ENCODE results near the gene GPR33. TPM values are rescaled to one million over a fixed set of nuclear protein-coding genes. Genes with fewer than 3 reads are reported as not detected.
"Not testable (repeated sequence)": the region's sequence is repeated elsewhere in the genome, so short reads cannot be mapped to it uniquely, and the experiment has no call there.

The GPR33 gene
- total RNA-seq, 3 donors from 2014 or later: not detected

DNA sequence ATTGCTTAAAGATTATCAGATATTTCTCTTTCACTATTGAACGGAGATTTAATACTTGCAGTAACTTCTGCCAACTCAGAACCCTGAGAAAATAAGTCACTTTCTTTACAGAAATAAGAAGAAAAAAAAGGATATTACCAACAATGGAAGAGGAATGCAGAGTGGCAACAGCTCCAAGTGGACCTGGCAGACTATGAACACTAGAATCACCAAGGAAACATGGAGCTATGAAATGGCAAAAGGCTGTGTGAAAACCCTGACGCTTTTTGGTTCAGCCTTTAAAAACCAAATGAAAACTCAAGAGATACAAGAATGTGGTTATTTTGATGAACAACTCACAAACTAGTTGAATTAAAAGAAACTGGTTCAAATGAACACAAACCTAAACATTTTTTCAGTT lies 48.3 kb downstream of the GPR33 start:
- Histone ChIP-seq H3K27ac (no peak overlapping the region), H3K36me3 (no peaks in the 10 kb centered on the region), H3K27me3 (no peaks in the 10 kb centered on the region), H3K9me3 (no peaks in the 10 kb centered on the region), H3K4me3 (no peak overlapping the region), H3K4me1 (no peaks in the 10 kb centered on the region)
- DNase-seq (ENCODE audit: low spot score in 2 of 2): no peak
- intact Hi-C loops (cut with DNase I; ENCODE audit: low total_unique reads): no loop called here
- TF ChIP-seq POLR2A (IDR thresholded peaks at IDR 0.05): no peak
- no peak for TF ChIP-seq POLR2AphosphoS5 (IDR thresholded peaks at IDR 0.05)
- TF ChIP-seq, protein P1, sequence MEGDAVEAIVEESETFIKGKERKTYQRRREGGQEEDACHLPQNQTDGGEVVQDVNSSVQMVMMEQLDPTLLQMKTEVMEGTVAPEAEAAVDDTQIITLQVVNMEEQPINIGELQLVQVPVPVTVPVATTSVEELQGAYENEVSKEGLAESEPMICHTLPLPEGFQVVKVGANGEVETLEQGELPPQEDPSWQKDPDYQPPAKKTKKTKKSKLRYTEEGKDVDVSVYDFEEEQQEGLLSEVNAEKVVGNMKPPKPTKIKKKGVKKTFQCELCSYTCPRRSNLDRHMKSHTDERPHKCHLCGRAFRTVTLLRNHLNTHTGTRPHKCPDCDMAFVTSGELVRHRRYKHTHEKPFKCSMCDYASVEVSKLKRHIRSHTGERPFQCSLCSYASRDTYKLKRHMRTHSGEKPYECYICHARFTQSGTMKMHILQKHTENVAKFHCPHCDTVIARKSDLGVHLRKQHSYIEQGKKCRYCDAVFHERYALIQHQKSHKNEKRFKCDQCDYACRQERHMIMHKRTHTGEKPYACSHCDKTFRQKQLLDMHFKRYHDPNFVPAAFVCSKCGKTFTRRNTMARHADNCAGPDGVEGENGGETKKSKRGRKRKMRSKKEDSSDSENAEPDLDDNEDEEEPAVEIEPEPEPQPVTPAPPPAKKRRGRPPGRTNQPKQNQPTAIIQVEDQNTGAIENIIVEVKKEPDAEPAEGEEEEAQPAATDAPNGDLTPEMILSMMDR (IDR thresholded peaks at IDR 0.05): no peak

DNA sequence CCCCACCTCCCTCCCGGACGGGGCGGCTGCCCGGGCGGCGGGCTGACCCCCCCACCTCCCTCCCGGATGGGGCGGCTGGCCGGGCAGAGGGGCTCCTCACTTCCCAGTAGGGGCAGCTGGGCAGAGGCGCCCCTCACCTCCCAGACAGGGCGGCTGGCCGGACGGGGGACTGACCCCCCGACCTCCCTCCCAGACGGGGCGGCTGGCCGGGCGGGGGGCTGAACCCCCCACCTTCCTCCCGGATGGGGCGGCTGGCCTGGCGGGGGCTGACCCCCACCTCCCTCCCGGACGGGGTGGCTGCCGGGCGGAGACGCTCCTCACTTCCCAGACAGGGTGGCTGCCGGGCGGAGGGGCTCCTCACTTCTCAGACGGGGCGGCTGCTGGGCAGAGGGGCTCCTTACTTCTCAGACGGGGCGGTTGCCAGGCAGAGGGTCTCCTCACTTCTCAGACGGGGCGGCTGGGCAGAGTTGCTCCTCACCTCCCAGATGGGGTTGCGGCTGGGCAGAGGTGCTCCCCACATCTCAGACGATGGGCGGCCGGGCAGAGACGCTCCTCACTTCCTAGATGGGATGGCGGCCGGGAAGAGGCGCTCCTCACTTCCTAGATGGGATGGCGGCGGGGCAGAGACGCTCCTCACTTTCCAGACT lies 50.7 kb downstream of the GPR33 start:
- intact Hi-C loops (cut with DNase I; ENCODE audit: low total_unique reads); H3K4me1 ChIP-seq; DNase-seq (ENCODE audit: low spot score in 2 of 2); H3K36me3 ChIP-seq; H3K9me3 ChIP-seq; H3K4me3 ChIP-seq; H3K27me3 ChIP-seq; H3K27ac ChIP-seq: not testable (repeated sequence)

DNA sequence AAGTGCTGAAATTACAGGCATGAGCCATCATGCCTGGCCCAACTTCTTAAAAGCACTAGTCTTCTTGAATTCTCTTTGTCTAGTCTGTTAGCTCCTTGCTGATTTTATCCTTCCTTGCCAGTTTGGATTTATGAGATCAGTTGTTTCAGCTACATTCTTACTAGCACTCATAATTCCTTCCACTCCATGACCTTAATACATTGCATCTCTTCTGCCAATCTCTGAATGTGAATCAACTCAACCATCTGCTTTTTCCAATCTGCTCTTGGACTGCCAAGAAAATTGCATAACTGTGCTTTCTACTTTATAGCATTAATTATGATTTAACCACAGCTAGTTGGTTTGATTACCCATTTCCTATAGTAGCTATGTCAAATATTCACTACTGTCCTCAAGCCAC lies 52.6 kb downstream of the GPR33 start:
- DNase-seq (ENCODE audit: low spot score in 2 of 2): no peak
- Histone ChIP-seq H3K4me1 (no peaks in the 10 kb centered on the region), H3K9me3 (no peaks in the 10 kb centered on the region), H3K36me3 (no peaks in the 10 kb centered on the region), H3K27ac (peak overlapping the region in 1 of 2 donors; percentile 35), H3K4me3 (no peak overlapping the region), H3K27me3 (no peaks in the 10 kb centered on the region)
- intact Hi-C loops (cut with DNase I; ENCODE audit: low total_unique reads): no loop called here
- TF ChIP-seq POLR2AphosphoS5 (IDR thresholded peaks at IDR 0.05) (peak in 1 of 3 donors; percentile 42), POLR2A (IDR thresholded peaks at IDR 0.05) (no peak)
- TF ChIP-seq, protein P1 (IDR thresholded peaks at IDR 0.05): no peak

Other genes with a start within 250 kb of the GPR33 start
- 10 to 100 TPM; 24.6 to 43.9 (median 34.7) TPM for gene HEATR5A, start 67.5 kb downstream of the GPR33 start, total RNA-seq
- 10 to 100 TPM; 31.5 to 40.0 (median 39.4) TPM for gene DTD2, start 30.5 kb downstream of the GPR33 start, total RNA-seq
- 10 to 100 TPM; 10.9 to 16.2 (median 12.5) TPM for gene NUBPL, start 73.4 kb upstream of the GPR33 start, total RNA-seq

All from breast epithelium (tissue), 4 donors.